Measurements from ENCODE around the gene PNLIP.

PNLIP gene

DNA sequence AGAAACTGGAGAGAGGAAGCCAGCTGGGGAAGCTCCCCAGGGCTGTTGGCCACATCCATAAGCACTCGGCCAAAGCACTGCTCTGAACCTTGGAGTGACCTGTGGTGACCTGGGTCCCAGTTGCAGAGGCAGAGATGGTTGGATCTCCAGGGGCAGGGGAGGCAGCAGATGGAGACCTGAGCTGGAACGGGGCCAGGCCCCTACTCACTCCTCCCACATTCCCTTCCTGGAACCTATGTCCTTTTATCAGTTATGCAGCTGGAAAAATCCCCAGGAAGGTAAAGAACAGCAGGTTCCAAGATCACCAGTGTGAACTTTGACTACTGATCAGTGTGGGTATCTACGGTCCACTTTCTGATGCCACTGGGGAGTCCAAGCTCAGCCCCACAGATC, 65.4 kb downstream of the PNLIP start:
- TF ChIP-seq, protein P1, sequence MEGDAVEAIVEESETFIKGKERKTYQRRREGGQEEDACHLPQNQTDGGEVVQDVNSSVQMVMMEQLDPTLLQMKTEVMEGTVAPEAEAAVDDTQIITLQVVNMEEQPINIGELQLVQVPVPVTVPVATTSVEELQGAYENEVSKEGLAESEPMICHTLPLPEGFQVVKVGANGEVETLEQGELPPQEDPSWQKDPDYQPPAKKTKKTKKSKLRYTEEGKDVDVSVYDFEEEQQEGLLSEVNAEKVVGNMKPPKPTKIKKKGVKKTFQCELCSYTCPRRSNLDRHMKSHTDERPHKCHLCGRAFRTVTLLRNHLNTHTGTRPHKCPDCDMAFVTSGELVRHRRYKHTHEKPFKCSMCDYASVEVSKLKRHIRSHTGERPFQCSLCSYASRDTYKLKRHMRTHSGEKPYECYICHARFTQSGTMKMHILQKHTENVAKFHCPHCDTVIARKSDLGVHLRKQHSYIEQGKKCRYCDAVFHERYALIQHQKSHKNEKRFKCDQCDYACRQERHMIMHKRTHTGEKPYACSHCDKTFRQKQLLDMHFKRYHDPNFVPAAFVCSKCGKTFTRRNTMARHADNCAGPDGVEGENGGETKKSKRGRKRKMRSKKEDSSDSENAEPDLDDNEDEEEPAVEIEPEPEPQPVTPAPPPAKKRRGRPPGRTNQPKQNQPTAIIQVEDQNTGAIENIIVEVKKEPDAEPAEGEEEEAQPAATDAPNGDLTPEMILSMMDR (conservative IDR thresholded peaks at IDR 0.05; ENCODE audit: low read depth, low read length), result no peak
- no peak for DNase-seq (ENCODE audit: low read depth)
- H3K4me3 ChIP-seq (ENCODE audit: low read depth, low read length), result no peak overlapping the region

- DNase-seq (ENCODE audit: low read depth), result no peak
- TF ChIP-seq, protein P1 (conservative IDR thresholded peaks at IDR 0.05; ENCODE audit: low read depth, low read length), result no peak
- no peak overlapping the region for H3K4me3 ChIP-seq (ENCODE audit: low read depth, low read length)
These were observed 66.5 kb downstream of the PNLIP start for GRCh38 chr10:116612107-116612769.

DNA sequence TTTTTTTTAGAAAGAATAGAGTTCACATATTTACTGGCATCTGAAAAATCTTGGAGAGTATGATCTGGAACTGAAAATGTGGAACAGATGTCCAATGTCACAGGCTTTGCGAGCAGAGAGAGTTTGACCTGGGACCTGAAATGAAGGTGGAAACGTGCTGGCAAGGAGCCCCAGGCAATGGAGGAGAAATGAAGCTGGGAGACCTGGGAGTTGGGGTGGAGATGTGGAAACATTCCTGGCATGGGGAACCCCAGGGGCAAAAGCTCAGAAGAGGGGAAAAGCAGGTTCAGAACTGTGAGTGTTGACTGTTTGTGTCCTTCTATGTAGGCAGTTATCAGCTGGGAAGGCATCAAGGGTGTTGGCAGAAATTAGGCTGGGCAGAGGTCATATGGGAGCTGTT, 67.7 kb downstream of the PNLIP start:
- TF ChIP-seq, protein P1 (conservative IDR thresholded peaks at IDR 0.05; ENCODE audit: low read depth, low read length), result no peak
- DNase-seq (ENCODE audit: low read depth), result no peak
- no peak overlapping the region for H3K4me3 ChIP-seq (ENCODE audit: low read depth, low read length)

DNA sequence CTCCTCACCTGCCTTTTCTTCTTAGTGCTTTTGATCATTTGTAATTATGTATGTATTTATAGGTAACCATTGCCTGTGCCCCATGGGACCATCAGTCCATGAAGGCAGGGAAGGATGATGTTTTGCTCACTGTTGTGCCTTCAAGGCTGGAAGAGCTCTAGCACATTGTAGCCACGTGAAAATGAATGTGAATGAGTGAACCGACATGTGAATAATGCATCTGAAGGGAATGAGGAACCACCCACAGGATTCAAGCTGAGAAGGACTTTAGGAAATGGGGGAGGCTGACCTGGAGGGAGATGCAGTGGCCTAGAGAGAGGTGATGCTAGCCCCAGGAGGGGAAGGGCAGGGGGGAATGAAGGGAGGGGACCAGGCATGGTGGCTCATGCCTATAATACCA, 69.1 kb downstream of the PNLIP start:
- DNase-seq (ENCODE audit: low read depth), result no peak
- no peak overlapping the region for H3K4me3 ChIP-seq (ENCODE audit: low read depth, low read length)
- TF ChIP-seq, protein P1 (conservative IDR thresholded peaks at IDR 0.05; ENCODE audit: low read depth, low read length), result no peak

- no peak for DNase-seq (ENCODE audit: low read depth)
- no peak overlapping the region for H3K4me3 ChIP-seq (ENCODE audit: low read depth, low read length)
- TF ChIP-seq, protein P1 (conservative IDR thresholded peaks at IDR 0.05; ENCODE audit: low read depth, low read length), result no peak
These were observed 69.6 kb downstream of the PNLIP start for GRCh38 chr10:116615199-116615776.
